ENCODE data around the gene ATP5F1D. TPM values are rescaled to one million over a fixed set of nuclear protein-coding genes. Genes with fewer than 3 reads are reported as not detected.
A peak's percentile ranks its signal among the peaks of the same experiment; 100 is the strongest.

The ATP5F1D gene
- total and polyA plus RNA-seq, 2 of the 13 experiments (the other 11 are each of a cell fraction or from before 2014, with no cell fraction given), result 39.4 to 78.7 TPM

DNA sequence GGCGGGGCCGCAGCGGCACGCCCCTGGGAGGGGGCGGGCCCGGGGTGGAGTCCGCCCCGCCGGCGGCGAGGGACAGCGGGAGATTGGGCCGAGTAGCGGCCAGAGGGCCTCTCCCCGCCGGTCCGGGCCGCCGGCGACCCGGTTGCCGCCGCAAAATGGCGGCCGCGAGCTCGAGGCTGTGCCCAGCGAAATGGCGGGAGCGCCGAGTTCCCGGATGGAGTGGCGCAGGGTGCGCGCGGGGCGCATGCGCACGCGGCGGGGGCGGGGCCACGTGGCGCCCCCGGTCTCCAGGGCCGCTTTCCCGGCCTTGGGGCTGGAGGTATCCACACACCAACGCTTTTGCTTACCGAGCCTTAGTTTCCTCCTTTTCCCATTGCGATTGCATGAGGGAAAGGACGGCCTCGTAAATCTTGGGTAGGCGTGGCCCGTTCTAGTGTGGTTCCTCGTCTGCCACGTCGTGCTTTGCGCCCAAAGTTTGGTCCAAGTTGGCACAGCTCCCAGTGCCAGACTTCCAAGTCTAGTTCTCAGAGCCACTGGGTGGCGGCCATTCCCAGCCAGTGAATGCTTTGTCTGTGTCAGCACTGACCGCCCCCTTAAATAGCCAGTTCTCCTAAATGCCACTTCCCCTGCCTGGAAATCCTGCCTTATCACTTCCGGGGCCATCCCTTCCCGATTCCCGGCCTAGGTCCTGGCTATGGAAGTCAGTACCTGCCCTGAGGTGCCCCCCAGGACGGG is 28.1 kb downstream of the ATP5F1D start (continued):
- TF ChIP-seq, protein P1, sequence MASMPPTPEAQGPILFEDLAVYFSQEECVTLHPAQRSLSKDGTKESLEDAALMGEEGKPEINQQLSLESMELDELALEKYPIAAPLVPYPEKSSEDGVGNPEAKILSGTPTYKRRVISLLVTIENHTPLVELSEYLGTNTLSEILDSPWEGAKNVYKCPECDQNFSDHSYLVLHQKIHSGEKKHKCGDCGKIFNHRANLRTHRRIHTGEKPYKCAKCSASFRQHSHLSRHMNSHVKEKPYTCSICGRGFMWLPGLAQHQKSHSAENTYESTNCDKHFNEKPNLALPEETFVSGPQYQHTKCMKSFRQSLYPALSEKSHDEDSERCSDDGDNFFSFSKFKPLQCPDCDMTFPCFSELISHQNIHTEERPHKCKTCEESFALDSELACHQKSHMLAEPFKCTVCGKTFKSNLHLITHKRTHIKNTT (CRISPR knock-in tag; IDR thresholded peaks at IDR 0.05), result no peak
- TF ChIP-seq, protein P2, sequence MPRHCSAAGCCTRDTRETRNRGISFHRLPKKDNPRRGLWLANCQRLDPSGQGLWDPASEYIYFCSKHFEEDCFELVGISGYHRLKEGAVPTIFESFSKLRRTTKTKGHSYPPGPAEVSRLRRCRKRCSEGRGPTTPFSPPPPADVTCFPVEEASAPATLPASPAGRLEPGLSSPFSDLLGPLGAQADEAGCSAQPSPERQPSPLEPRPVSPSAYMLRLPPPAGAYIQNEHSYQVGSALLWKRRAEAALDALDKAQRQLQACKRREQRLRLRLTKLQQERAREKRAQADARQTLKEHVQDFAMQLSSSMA (CRISPR knock-in tag; IDR thresholded peaks at IDR 0.05), result no peak; the same call in 1 of the 2 replicates
- TF ChIP-seq, protein P3, sequence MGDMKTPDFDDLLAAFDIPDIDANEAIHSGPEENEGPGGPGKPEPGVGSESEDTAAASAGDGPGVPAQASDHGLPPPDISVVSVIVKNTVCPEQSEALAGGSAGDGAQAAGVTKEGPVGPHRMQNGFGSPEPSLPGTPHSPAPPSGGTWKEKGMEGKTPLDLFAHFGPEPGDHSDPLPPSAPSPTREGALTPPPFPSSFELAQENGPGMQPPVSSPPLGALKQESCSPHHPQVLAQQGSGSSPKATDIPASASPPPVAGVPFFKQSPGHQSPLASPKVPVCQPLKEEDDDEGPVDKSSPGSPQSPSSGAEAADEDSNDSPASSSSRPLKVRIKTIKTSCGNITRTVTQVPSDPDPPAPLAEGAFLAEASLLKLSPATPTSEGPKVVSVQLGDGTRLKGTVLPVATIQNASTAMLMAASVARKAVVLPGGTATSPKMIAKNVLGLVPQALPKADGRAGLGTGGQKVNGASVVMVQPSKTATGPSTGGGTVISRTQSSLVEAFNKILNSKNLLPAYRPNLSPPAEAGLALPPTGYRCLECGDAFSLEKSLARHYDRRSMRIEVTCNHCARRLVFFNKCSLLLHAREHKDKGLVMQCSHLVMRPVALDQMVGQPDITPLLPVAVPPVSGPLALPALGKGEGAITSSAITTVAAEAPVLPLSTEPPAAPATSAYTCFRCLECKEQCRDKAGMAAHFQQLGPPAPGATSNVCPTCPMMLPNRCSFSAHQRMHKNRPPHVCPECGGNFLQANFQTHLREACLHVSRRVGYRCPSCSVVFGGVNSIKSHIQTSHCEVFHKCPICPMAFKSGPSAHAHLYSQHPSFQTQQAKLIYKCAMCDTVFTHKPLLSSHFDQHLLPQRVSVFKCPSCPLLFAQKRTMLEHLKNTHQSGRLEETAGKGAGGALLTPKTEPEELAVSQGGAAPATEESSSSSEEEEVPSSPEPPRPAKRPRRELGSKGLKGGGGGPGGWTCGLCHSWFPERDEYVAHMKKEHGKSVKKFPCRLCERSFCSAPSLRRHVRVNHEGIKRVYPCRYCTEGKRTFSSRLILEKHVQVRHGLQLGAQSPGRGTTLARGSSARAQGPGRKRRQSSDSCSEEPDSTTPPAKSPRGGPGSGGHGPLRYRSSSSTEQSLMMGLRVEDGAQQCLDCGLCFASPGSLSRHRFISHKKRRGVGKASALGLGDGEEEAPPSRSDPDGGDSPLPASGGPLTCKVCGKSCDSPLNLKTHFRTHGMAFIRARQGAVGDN (CRISPR knock-in tag; IDR thresholded peaks at IDR 0.05), result peak; percentile 95
- TF ChIP-seq ZKSCAN1 (IDR thresholded peaks at IDR 0.05; ENCODE audit: low read length) (no peak), ZNF263 (CRISPR knock-in tag; IDR thresholded peaks at IDR 0.05) (no peak), SCMH1 (CRISPR knock-in tag; IDR thresholded peaks at IDR 0.05; ENCODE audit: borderline replicate concordance) (no peak), JDP2 (CRISPR knock-in tag; IDR thresholded peaks at IDR 0.05; ENCODE audit: borderline replicate concordance) (no peak), ZNF274 (CRISPR knock-in tag; IDR thresholded peaks at IDR 0.05) (0 out of 2 replicates have a peak, but pooled peaks have one; percentile 10), DNMT3B (CRISPR knock-in tag; conservative IDR thresholded peaks at IDR 0.05) (0 out of 2 replicates have a peak, but pooled peaks have one; percentile 15), RAD51 (IDR thresholded peaks at IDR 0.05; ENCODE audit: borderline replicate concordance) (no peak), GATA4 (IDR thresholded peaks at IDR 0.05; ENCODE audit: borderline replicate concordance, low read depth) (no peak), ZNF484 (CRISPR knock-in tag; IDR thresholded peaks at IDR 0.05; ENCODE audit: borderline replicate concordance, low read depth) (no peak), ZNF329 (CRISPR knock-in tag; IDR thresholded peaks at IDR 0.05; ENCODE audit: low read depth) (no peak; the same call in 1 of the 2 replicates), GFI1 (CRISPR knock-in tag; IDR thresholded peaks at IDR 0.05; ENCODE audit: borderline replicate concordance) (peak; percentile 41; the same call in 1 of the 2 replicates), ZNF432 (CRISPR knock-in tag; IDR thresholded peaks at IDR 0.05; ENCODE audit: borderline replicate concordance) (no peak), ZNF549 (CRISPR knock-in tag; IDR thresholded peaks at IDR 0.05) (no peak), NCOA5 (CRISPR knock-in tag; IDR thresholded peaks at IDR 0.05) (no peak), MXD4 (CRISPR knock-in tag; IDR thresholded peaks at IDR 0.05) (peak; percentile 81), SOX6 (IDR thresholded peaks at IDR 0.05) (no peak), SOX6 (CRISPR knock-in tag; IDR thresholded peaks at IDR 0.05) (no peak), ZNF317 (CRISPR knock-in tag; IDR thresholded peaks at IDR 0.05) (no peak), ZNF7 (CRISPR knock-in tag; IDR thresholded peaks at IDR 0.05) (no peak), AGO2 (optimal IDR thresholded peaks at IDR 0.05; ENCODE audit: low read depth, low read length) (peak; percentile 99)
- TF ChIP-seq, protein P4, sequence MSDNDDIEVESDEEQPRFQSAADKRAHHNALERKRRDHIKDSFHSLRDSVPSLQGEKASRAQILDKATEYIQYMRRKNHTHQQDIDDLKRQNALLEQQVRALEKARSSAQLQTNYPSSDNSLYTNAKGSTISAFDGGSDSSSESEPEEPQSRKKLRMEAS (IDR thresholded peaks at IDR 0.05), result peak; percentile 96

All from HepG2 (cell line).